SK-N-SH (cell line): ENCODE measurements around the gene NHS. TPM values are rescaled to one million over a fixed set of nuclear protein-coding genes. Genes with fewer than 3 reads are reported as not detected.

Source experiments
- CTCF ChIA-PET: fragments of 300-600, 350-600 bp; formaldehyde crosslinking; extraction: SDS; loops from one replicate; lab custom pipeline; 2021; lab: Yijun Ruan, JAX
- POLR2A ChIA-PET: fragments of 350-600 bp; sonication (Branson Sonifier 250); formaldehyde crosslinking; extraction: SDS; loops from one replicate; lab custom pipeline; 2020; ENCODE audit warnings: antibody characterized with exemption, inconsistent platforms; lab: Yijun Ruan, JAX
- DNase-seq: peaks from one replicate; pipeline ENCODE4 v3.0.0; 2012
- H2AFZ ChIP-seq: fragments of 200-600 bp; sonication (generic); 2 replicates; pipeline ENCODE4 v1.8.1; 2016; ENCODE audit warnings: antibody characterized with exemption, mild to moderate bottlenecking, low read depth
- H3F3A ChIP-seq: fragments of 200-600 bp; sonication (generic); replicated peaks from 2 replicates; pipeline ENCODE3; 2016; ENCODE audit warnings: antibody characterized with exemption, mild to moderate bottlenecking; ENCODE audit not compliant: insufficient read depth
- H3K27ac ChIP-seq, 2 experiments: fragments of 200-500 bp in 1 of 2; fragments of 200-600 bp in 1 of 2; sonication (Bioruptor generic) in 1 of 2; sonication (generic), shearing (Covaris generic) in 1 of 2; 2 replicates each; pipeline versions ENCODE4 v1.5.1 to v1.6.1; 2014 to 2016; ENCODE audit warnings: low read depth in 2 of 2, inconsistent platforms in 1 of 2, low read length in 1 of 2, mild to moderate bottlenecking in 1 of 2, mixed read lengths in 1 of 2
- H3K27me3 ChIP-seq: fragments of 200-600 bp; sonication (generic), shearing (Covaris generic); 2 replicates; pipeline ENCODE4 v1.6.1; 2016; ENCODE audit warnings: mixed run types; ENCODE audit not compliant: insufficient read depth
- H3K36me3 ChIP-seq, 2 experiments: fragments of 200-500 bp in 1 of 2; fragments of 200-600 bp in 1 of 2; sonication (Bioruptor generic) in 1 of 2; sonication (generic) in 1 of 2; replicated peaks in 1 of 2; 2 replicates each; pipeline versions ENCODE3 to v1.5.1; 2014 to 2016; ENCODE audit warnings: low read length in 1 of 2, mild to moderate bottlenecking in 1 of 2; ENCODE audit not compliant: insufficient read depth in 2 of 2, control insufficient read depth in 1 of 2
- H3K4me1 ChIP-seq, 2 experiments: fragments of 200-500 bp in 1 of 2; fragments of 200-600 bp in 1 of 2; sonication (Bioruptor generic) in 1 of 2; sonication (generic), shearing (Covaris generic) in 1 of 2; 2 replicates each; pipeline versions ENCODE4 v1.5.1 to v1.6.1; 2014 to 2016; ENCODE audit warnings: low read depth in 1 of 2, low read length in 1 of 2, mixed run types in 1 of 2; ENCODE audit not compliant: insufficient read depth in 2 of 2, control insufficient read depth in 1 of 2
- H3K4me2 ChIP-seq: fragments of 200-600 bp; sonication (generic), shearing (Covaris generic); 2 replicates; pipeline ENCODE4 v1.6.1; 2017; ENCODE audit warnings: mixed run types
- H3K4me3 ChIP-seq, 2 experiments: fragments of 200-500 bp in 1 of 2; fragments of 200-600 bp in 1 of 2; sonication (Bioruptor generic) in 1 of 2; sonication (generic), shearing (Covaris generic) in 1 of 2; 2 replicates each; pipeline versions ENCODE4 v1.5.1 to v1.8.1; 2014 to 2016; ENCODE audit warnings: low read depth in 2 of 2, inconsistent platforms in 1 of 2, low read length in 1 of 2, mild to moderate bottlenecking in 1 of 2, mixed read lengths in 1 of 2, moderate library complexity in 1 of 2
- H3K79me2 ChIP-seq: fragments of 200-600 bp; sonication (generic); 2 replicates; pipeline ENCODE4 v1.8.1; 2017; ENCODE audit warnings: mild to moderate bottlenecking; ENCODE audit not compliant: insufficient read depth
- H3K9ac ChIP-seq: fragments of 200-600 bp; sonication (generic); 2 replicates; pipeline ENCODE4 v1.6.1; 2017; ENCODE audit warnings: mixed run types
- H3K9me2 ChIP-seq: fragments of 200-600 bp; sonication (generic); 2 replicates; pipeline ENCODE4 v1.6.1; 2017; ENCODE audit warnings: mixed run types
- H3K9me3 ChIP-seq: fragments of 200-600 bp; sonication (generic); 2 replicates; pipeline ENCODE4 v1.6.1; 2017; ENCODE audit warnings: mixed run types, mild to moderate bottlenecking, moderate library complexity
- H4K20me1 ChIP-seq: fragments of 200-600 bp; sonication (generic); 2 replicates; pipeline ENCODE4 v1.6.1; 2017; ENCODE audit warnings: mild to moderate bottlenecking, mixed run types; ENCODE audit not compliant: insufficient read depth
- CHD2 ChIP-seq: fragments of 150-350 bp; IDR thresholded peaks from 2 replicates; pipeline ENCODE4 v1.6.1; 2018; ENCODE audit warnings: low read length; ENCODE audit not compliant: partially characterized antibody
- CTCF ChIP-seq: fragments of 200-600 bp; sonication (generic); IDR thresholded peaks from 2 replicates; pipeline ENCODE4 v1.6.1; 2017; ENCODE audit warnings: antibody characterized with exemption, mild to moderate bottlenecking, moderate library complexity
- ELF1 ChIP-seq: IDR thresholded peaks from 2 replicates; pipeline ENCODE4 v1.4.0; 2012
- EZH2phosphoT487 ChIP-seq: fragments of 200-600 bp; sonication (generic); IDR thresholded peaks from 2 replicates; pipeline ENCODE4 v1.6.1; 2017; ENCODE audit warnings: low read depth, mixed run types, mild to moderate bottlenecking, antibody characterized with exemption, moderate library complexity, borderline replicate concordance
- FOXJ3 ChIP-seq: sonication (generic); formaldehyde crosslinking; IDR thresholded peaks from 2 replicates; pipeline ENCODE4 v1.5.1; 2020; ENCODE audit warnings: mild to moderate bottlenecking, missing genetic modification reagents
- FOXM1 ChIP-seq: IDR thresholded peaks from 2 replicates; pipeline ENCODE4 v1.4.0; 2012; ENCODE audit warnings: low read depth, mild to moderate bottlenecking
- IRF3 ChIP-seq: fragments of 150-350 bp; IDR thresholded peaks from 2 replicates; pipeline ENCODE4 v1.6.1; 2016; ENCODE audit warnings: mild to moderate bottlenecking, low read depth, low read length
- MEF2A ChIP-seq: IDR thresholded peaks from 2 replicates; pipeline ENCODE4 v1.4.0; 2012; ENCODE audit warnings: low read depth, borderline replicate concordance
- MXI1 ChIP-seq: IDR thresholded peaks from 2 replicates; pipeline ENCODE4 v1.6.1; 2012; ENCODE audit warnings: mild to moderate bottlenecking, low read depth, low read length, improper control_type of control experiment
- NRF1 ChIP-seq: IDR thresholded peaks from 2 replicates; pipeline ENCODE4 v1.6.1; 2012; ENCODE audit warnings: low read depth, mild to moderate bottlenecking, low read length
- POLR2AphosphoS5 ChIP-seq: IDR thresholded peaks from 2 replicates; pipeline ENCODE4 v1.6.1; 2012; ENCODE audit warnings: low read depth, low read length
- RAD21 ChIP-seq: IDR thresholded peaks from 2 replicates; pipeline ENCODE4 v1.6.1; 2012; ENCODE audit warnings: mild to moderate bottlenecking, low read length
- RCOR1 ChIP-seq: fragments of 150-350 bp; IDR thresholded peaks from 2 replicates; pipeline ENCODE4 v1.6.1; 2017; ENCODE audit warnings: antibody characterized with exemption, low read length
- REST ChIP-seq: IDR thresholded peaks from 2 replicates; pipeline ENCODE4 v1.6.1; 2012; ENCODE audit warnings: mild to moderate bottlenecking, low read depth, low read length, moderate library complexity
- RFX5 ChIP-seq: IDR thresholded peaks from 2 replicates; pipeline ENCODE4 v1.6.1; 2012; ENCODE audit warnings: mild to moderate bottlenecking, improper control_type of control experiment, low read length
- TAF1 ChIP-seq: IDR thresholded peaks from 2 replicates; pipeline ENCODE4 v1.6.1; 2012; ENCODE audit warnings: low read depth, mild to moderate bottlenecking, low read length, moderate library complexity, borderline replicate concordance
- TCF12 ChIP-seq: IDR thresholded peaks from 2 replicates; pipeline ENCODE4 v1.4.0; 2012
- USF1 ChIP-seq: IDR thresholded peaks from 2 replicates; pipeline ENCODE4 v1.4.0; 2012; ENCODE audit warnings: low read depth, borderline replicate concordance
- ZBTB33 ChIP-seq: IDR thresholded peaks from 2 replicates; pipeline ENCODE4 v1.4.0; 2012; ENCODE audit warnings: low read depth, borderline replicate concordance
- WGBS: methylation state at CpG from one replicate; pipeline ENCODE4 v1.1.6; 2017; ENCODE audit warnings: low lambda C conversion rate; 5-methylcytosine and 5-hydroxymethylcytosine counted together
- polyA plus RNA-seq, 3 experiments: library from polyadenylated mRNA; depleted of rRNA; stranded (reverse); fragments of >200 nt; gene quantifications; 2 replicates each; pipeline ENCODE4 v1.2.3, GENCODE V29; 2012

The NHS gene
- polyA plus RNA-seq, 1 of the 3 experiments (the other 2 are of a cell fraction), result 1.0 TPM

- no peak for TF ChIP-seq CTCF
- no peak for TF ChIP-seq RFX5
Measured at GRCh38 chrX:17475449-17476217, 100.6 kb downstream of the NHS start (continued).

GRCh38 chrX:17476411-17476810, 101.4 kb downstream of the NHS start:
- peaks cover 13% of the 10 kb centered on the region for H3F3A ChIP-seq

More at GRCh38 chrX:17476411-17476810, 101.4 kb downstream of the NHS start:
- WGBS, result 70% methylated on average over 2 of the region's 2 CpGs
- ChIA-PET CTCF (no interaction called here), POLR2A (no interaction called here)
- TF ChIP-seq FOXJ3 (CRISPR knock-in tag) (no peak), FOXM1 (no peak), MEF2A (no peak), RAD21 (no peak), ZBTB33 (no peak), ELF1 (no peak), USF1 (no peak), REST (no peak), IRF3 (no peak), POLR2AphosphoS5 (no peak), TCF12 (no peak), NRF1 (no peak), MXI1 (no peak), EZH2phosphoT487 (no peak), TAF1 (no peak), RCOR1 (no peak), CHD2 (no peak)
- Histone ChIP-seq H3K9me2 (no peaks in the 10 kb centered on the region), H3K9ac (no peak overlapping the region), H3K4me3 (no peak overlapping the region), H3K9me3 (no peaks in the 10 kb centered on the region), H3K4me1 (peaks cover 0 to 6% of the 10 kb centered on the region in 2 experiments; a peak in 1 of 4 replicates), H3K79me2 (no peaks in the 10 kb centered on the region), H3K36me3 (no peaks in the 10 kb centered on the region), H2AFZ (no peak overlapping the region), H3K27me3 (no peaks in the 10 kb centered on the region), H4K20me1 (no peaks in the 10 kb centered on the region), H3K4me2 (no peak overlapping the region), H3K27ac (no peak overlapping the region; a peak in 1 of 4 replicates)
- DNase-seq, result no peak
